Astrocyte of the spinal cord (primary cell): ENCODE results near the gene MINDY2.
A peak's percentile ranks its signal among the peaks of the same experiment; 100 is the strongest.

Experiments used
- DNase-seq: peaks from one replicate; pipeline ENCODE4 v3.0.0; 2011; ENCODE audit warnings: low read depth, low spot score
- H3K4me3 ChIP-seq: 2 replicates; pipeline ENCODE4 v1.5.1; 2011; ENCODE audit warnings: low read depth, mild to moderate bottlenecking, low read length, moderate library complexity
- in situ Hi-C: cut with HindIII; loops from 2 replicates; pipeline ENCODE4 v1.10.0; 2017; ENCODE audit warnings: low sequenced_read_pairs
- TF ChIP-seq, protein P1 (sequence below): IDR thresholded peaks from 2 replicates; pipeline ENCODE4 v1.5.1; 2012; ENCODE audit warnings: low read depth, mild to moderate bottlenecking, low read length, inconsistent platforms

Gene MINDY2, protein sequence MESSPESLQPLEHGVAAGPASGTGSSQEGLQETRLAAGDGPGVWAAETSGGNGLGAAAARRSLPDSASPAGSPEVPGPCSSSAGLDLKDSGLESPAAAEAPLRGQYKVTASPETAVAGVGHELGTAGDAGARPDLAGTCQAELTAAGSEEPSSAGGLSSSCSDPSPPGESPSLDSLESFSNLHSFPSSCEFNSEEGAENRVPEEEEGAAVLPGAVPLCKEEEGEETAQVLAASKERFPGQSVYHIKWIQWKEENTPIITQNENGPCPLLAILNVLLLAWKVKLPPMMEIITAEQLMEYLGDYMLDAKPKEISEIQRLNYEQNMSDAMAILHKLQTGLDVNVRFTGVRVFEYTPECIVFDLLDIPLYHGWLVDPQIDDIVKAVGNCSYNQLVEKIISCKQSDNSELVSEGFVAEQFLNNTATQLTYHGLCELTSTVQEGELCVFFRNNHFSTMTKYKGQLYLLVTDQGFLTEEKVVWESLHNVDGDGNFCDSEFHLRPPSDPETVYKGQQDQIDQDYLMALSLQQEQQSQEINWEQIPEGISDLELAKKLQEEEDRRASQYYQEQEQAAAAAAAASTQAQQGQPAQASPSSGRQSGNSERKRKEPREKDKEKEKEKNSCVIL

DNA sequence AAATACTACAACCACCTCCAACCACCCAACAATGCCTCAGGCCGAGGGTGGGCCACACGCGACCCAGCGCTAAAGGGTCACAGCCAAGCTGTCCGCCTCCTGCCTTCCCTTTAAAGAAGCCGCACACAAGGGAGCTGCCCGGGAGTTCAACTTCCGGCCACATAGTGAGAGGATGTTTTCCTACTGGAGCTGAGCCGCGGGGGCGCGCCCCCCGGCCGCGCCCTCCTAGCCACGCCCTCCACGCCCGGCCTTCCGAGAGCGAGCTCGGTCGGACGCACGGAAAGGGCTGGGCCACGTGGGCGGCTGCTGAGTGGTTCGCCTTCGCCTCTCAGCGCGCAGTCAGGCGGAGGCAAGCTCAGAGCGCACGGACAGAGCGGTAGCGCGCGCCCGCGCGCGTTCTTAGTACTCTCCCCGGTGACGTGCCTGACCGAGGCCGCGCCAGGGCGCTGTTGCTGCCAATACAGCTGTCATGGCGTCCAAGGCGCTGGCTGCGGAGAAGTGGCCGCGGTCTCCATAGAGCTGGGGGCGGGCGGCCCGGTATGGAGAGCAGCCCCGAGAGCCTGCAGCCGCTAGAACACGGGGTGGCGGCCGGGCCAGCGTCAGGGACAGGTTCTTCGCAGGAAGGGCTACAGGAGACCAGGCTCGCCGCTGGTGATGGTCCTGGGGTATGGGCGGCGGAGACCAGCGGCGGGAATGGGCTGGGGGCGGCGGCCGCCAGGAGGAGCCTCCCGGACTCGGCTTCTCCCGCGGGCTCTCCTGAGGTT is at the start of gene MINDY2:
TSS of gene MINDY2 (plus strand) at position 446 of the 764 bp plus-strand sequence. CDS start at position 540, 94 bp downstream.
- H3K4me3 ChIP-seq: peak within 1 kb of the TSS; percentile 92
- in situ Hi-C loops: no loop called here
- DNase-seq: peak; percentile 100
- TF ChIP-seq, protein P1, sequence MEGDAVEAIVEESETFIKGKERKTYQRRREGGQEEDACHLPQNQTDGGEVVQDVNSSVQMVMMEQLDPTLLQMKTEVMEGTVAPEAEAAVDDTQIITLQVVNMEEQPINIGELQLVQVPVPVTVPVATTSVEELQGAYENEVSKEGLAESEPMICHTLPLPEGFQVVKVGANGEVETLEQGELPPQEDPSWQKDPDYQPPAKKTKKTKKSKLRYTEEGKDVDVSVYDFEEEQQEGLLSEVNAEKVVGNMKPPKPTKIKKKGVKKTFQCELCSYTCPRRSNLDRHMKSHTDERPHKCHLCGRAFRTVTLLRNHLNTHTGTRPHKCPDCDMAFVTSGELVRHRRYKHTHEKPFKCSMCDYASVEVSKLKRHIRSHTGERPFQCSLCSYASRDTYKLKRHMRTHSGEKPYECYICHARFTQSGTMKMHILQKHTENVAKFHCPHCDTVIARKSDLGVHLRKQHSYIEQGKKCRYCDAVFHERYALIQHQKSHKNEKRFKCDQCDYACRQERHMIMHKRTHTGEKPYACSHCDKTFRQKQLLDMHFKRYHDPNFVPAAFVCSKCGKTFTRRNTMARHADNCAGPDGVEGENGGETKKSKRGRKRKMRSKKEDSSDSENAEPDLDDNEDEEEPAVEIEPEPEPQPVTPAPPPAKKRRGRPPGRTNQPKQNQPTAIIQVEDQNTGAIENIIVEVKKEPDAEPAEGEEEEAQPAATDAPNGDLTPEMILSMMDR: no peak

DNA sequence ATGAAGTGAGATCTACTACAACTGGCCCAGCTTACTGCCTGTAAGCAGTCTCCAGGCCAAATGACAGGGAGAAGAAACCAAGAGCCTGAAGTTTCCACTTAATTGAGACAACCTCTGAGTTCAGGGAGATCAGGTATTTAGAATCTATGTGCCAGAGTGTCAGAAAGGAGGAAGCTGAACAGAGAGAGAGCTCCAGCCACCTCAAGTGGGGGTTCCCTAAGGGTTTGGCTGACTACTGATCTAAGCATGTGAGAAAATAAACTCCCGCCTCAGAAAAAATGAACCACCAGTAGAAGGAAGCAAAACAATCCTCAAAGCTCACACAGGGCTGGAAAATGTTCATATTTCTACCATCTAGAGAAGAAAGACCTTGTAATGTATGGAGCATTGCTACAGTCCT is 46.6 kb upstream of the MINDY2 start:
- TF ChIP-seq, protein P1: no peak
- in situ Hi-C loops: no loop called here
- H3K4me3 ChIP-seq: no peak overlapping the region
- peak; percentile 62 for DNase-seq

DNA sequence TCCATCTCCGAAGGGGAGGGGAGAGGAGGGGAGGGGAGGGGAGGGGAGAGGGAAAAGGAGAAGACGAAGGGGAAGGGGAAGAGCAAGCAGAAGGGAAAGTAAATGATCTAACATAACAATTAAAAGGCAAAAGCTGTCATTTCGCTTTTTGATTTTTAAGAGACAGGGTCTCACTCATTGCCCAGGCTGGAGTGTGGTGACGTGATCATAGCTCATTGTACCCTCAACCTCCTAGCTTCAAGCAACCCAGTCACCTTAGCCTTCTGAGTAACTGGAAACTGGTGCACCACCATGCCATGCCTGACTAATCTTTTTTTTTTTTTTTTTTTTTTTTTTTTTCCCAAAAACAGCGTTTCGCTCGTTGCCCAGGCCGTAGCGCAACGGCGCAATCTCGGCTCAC is 44.2 kb upstream of the MINDY2 start:
- no peak overlapping the region for H3K4me3 ChIP-seq
- in situ Hi-C loops: no loop called here
- TF ChIP-seq, protein P1: no peak
- DNase-seq: no peak

DNA sequence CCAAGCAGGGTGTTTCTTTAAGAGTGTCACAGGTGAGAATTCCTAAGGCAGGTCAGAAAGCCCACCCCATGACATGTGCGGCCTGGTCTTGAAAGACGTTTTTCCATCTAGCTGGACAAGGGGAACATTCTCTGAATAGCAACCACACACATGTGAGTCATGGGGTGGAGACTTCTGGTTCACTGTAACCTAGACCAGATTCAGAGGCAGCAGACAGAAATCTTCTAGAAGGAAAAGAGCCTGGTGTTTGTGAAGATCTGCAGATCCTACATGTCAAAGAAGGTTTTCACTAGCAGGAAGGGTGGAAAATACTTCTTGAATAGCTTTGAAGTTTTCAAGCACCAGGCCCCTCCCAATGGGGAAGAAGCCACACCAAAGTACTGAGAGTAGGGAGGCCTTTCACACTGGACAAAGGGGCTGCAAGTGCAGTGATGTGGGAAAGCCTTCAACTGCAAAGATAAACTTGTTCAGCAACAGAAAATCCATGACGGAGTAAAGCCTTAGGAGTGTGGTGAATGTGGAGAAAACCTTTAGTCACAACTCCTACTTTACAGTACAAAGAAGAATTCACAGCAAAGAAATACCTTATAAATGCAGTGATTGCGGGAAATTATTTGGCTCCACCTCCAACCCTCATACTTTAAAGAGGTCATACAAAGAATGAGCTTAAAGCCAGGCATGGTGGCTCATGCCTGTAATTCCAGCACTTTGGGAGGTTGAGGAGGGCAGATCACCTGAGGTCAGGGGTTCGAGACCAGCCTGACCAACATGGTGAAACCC is 39.2 kb upstream of the MINDY2 start:
- H3K4me3 ChIP-seq: no peak overlapping the region
- TF ChIP-seq, protein P1: no peak
- in situ Hi-C loops: no loop called here
- DNase-seq: peak; percentile 74

DNA sequence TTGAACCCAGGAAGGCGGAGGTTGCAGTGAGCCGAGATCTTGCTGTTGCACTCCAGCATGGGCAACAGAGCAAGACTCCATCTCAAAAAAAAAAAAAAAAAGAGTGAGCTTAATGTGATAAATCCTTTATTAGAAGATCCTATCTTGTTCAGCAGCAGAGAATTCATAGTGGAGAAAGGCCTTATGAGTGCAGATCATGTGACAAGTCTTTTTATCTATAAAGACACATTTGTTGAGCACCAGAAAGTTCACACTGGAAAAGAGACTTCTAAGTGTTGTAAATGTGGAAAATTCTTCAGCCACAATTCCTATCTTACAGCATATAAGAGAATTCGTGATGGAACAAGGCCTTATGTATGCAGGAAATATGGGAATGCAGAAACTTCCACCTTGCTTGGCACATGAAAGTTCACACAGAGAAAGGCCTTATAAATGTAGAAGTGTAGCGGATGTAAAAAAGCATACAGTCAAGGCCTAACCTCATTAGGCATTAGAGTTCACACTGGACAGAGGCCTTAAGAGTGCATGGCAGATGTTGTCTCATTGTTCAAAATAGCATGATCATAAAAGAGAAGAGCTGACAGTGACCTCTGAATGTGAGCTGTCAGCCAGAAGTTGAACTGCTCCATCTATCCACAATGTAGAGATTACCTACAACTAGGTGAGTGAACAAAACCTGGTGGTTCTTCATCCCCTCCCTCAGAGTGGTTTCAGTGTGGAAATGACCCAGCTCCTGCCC is 38.3 kb upstream of the MINDY2 start:
- in situ Hi-C loops: no loop called here
- TF ChIP-seq, protein P1: no peak
- no peak overlapping the region for H3K4me3 ChIP-seq
- DNase-seq: no peak
